GM23338 (cell line): Measurements from ENCODE around the gene CD19. TPM values are rescaled to one million over a fixed set of nuclear protein-coding genes. Genes with fewer than 3 reads are reported as not detected.
A peak's percentile ranks its signal among the peaks of the same experiment; 100 is the strongest.

ENCODE experiments used
- ATAC-seq: fragments of 200-7000 bp; cut with Tn5 transposase; 3 replicates; pipeline ENCODE4 v1.9.1; 2020
- DNase-seq: peaks from one replicate; pipeline ENCODE4 v3.0.0-alpha.2; 2015; ENCODE audit warnings: low spot score
- H2AFZ ChIP-seq: fragments of 200-600 bp; sonication (generic); 2 replicates; pipeline ENCODE4 v1.8.0; 2016; ENCODE audit warnings: antibody characterized with exemption, mild to moderate bottlenecking, moderate library complexity
- H3F3A ChIP-seq: fragments of 200-600 bp; sonication (generic); replicated peaks from 2 replicates; pipeline ENCODE4 v1.8.0; 2017; ENCODE audit warnings: antibody characterized with exemption, mixed run types, low read depth
- H3K27ac ChIP-seq: fragments of 200-600 bp; sonication (generic); 2 replicates; pipeline ENCODE4 v1.6.1; 2016; ENCODE audit warnings: low read depth
- H3K27me3 ChIP-seq: fragments of 200-600 bp; sonication (generic); 2 replicates; pipeline ENCODE4 v1.8.0; 2016; ENCODE audit warnings: mild to moderate bottlenecking, mixed run types, moderate library complexity; ENCODE audit not compliant: insufficient read depth
- H3K36me3 ChIP-seq: fragments of 200-600 bp; sonication (generic); 2 replicates; pipeline ENCODE4 v1.8.0; 2016; ENCODE audit warnings: mild to moderate bottlenecking; ENCODE audit not compliant: insufficient read depth
- H3K4me1 ChIP-seq: fragments of 200-600 bp; sonication (generic); 2 replicates; pipeline ENCODE4 v1.8.0; 2016; ENCODE audit warnings: mild to moderate bottlenecking, moderate library complexity; ENCODE audit not compliant: insufficient read depth
- H3K4me2 ChIP-seq: fragments of 200-600 bp; sonication (generic); 2 replicates; pipeline ENCODE4 v1.7.1; 2017; ENCODE audit warnings: mixed run types
- H3K4me3 ChIP-seq: fragments of 200-600 bp; sonication (generic); 2 replicates; pipeline ENCODE4 v1.6.1; 2016; ENCODE audit warnings: mixed run types
- H3K79me2 ChIP-seq: fragments of 200-600 bp; sonication (generic); replicated peaks from 2 replicates; pipeline ENCODE4 v1.8.0; 2017; ENCODE audit warnings: mild to moderate bottlenecking; ENCODE audit not compliant: insufficient read depth
- H3K9me2 ChIP-seq: fragments of 200-600 bp; sonication (generic); 2 replicates; pipeline ENCODE4 v1.8.0; 2017; ENCODE audit not compliant: insufficient read depth
- H4K20me1 ChIP-seq: fragments of 200-600 bp; sonication (generic); replicated peaks from 2 replicates; pipeline ENCODE4 v1.8.0; 2017; ENCODE audit warnings: mild to moderate bottlenecking; ENCODE audit not compliant: insufficient read depth
- H3K27ac Mint-ChIP-seq: 2 replicates; pipeline ENCODE4 v1.8.0; 2020; ENCODE audit warnings: inconsistent platforms, mild to moderate bottlenecking, moderate library complexity, mixed read lengths
- H3K27me3 Mint-ChIP-seq: 3 replicates; pipeline ENCODE4 v1.8.0; 2022; ENCODE audit warnings: low read depth, mild to moderate bottlenecking, moderate library complexity, mixed read lengths, inconsistent platforms; ENCODE audit not compliant: insufficient read depth, poor library complexity
- H3K36me3 Mint-ChIP-seq: 3 replicates; pipeline ENCODE4 v1.8.0; 2021; ENCODE audit warnings: low read depth, mild to moderate bottlenecking, inconsistent platforms, moderate library complexity, mixed read lengths
- H3K4me1 Mint-ChIP-seq: 3 replicates; pipeline ENCODE4 v1.8.0; 2020; ENCODE audit warnings: mild to moderate bottlenecking, inconsistent platforms, mixed read lengths
- H3K4me3 Mint-ChIP-seq: 3 replicates; pipeline ENCODE4 v1.8.0; 2021; ENCODE audit warnings: moderate library complexity, mild to moderate bottlenecking, inconsistent platforms, mixed read lengths
- H3K9me3 Mint-ChIP-seq: 3 replicates; pipeline ENCODE4 v1.8.0; 2020; ENCODE audit warnings: moderate library complexity, mild to moderate bottlenecking, inconsistent platforms, mixed read lengths
- CREB1 ChIP-seq: fragments of 250-450 bp; sonication (Bioruptor Pico); IDR thresholded peaks from 2 replicates; pipeline ENCODE4 v1.5.0; 2020; ENCODE audit warnings: low read depth, mild to moderate bottlenecking, moderate library complexity
- EZH2 ChIP-seq: fragments of 200-600 bp; sonication (generic); IDR thresholded peaks from one replicate; pipeline ENCODE4 v1.8.0; 2017; ENCODE audit warnings: antibody characterized with exemption, mild to moderate bottlenecking, low read depth; ENCODE audit not compliant: unreplicated experiment
- EZH2phosphoT487 ChIP-seq: fragments of 200-600 bp; sonication (generic); IDR thresholded peaks from one replicate; pipeline ENCODE4 v1.8.1; 2018; ENCODE audit warnings: antibody characterized with exemption; ENCODE audit not compliant: unreplicated experiment
- JUNB ChIP-seq: IDR thresholded peaks from one replicate; pipeline ENCODE4 v1.6.1; 2016; ENCODE audit warnings: antibody characterized with exemption; ENCODE audit not compliant: unreplicated experiment
- NANOG ChIP-seq: IDR thresholded peaks from 2 replicates; pipeline ENCODE4 v1.6.1; 2016; ENCODE audit warnings: antibody characterized with exemption, borderline replicate concordance
- POLR2AphosphoS5 ChIP-seq: IDR thresholded peaks from 2 replicates; pipeline ENCODE4 v1.6.1; 2016; ENCODE audit warnings: antibody characterized with exemption, low read depth
- REST ChIP-seq: IDR thresholded peaks from one replicate; pipeline ENCODE4 v1.6.1; 2018; ENCODE audit warnings: antibody characterized with exemption; ENCODE audit not compliant: unreplicated experiment
- STAT1 ChIP-seq: IDR thresholded peaks from one replicate; pipeline ENCODE4 v1.6.1; 2016; ENCODE audit warnings: antibody characterized with exemption; ENCODE audit not compliant: unreplicated experiment
- ZNF331 ChIP-seq: fragments of 250-450 bp; sonication (Bioruptor Pico); IDR thresholded peaks from 2 replicates; pipeline ENCODE4 v1.5.0; 2020; ENCODE audit warnings: low read depth, mild to moderate bottlenecking, moderate library complexity
- polyA plus RNA-seq: library from polyadenylated mRNA; unstranded; fragments of >200 nt; fragmentation: Nextera tagmentation; extraction: Ambion mirVana; gene quantifications from 2 replicates; pipeline ENCODE4 v1.2.1, GENCODE V29; 2016
- total RNA-seq: library from RNA; depleted of rRNA; stranded (reverse); fragments of >200 nt; shearing (Covaris generic); gene quantifications from 2 replicates; pipeline ENCODE4 v1.2.3, GENCODE V29; 2014
- TF ChIP-seq, protein P1 (sequence below), 2 experiments: fragments of 200-600 bp in 1 of 2; sonication (generic) in 1 of 2; conservative IDR thresholded peaks; 2 replicates each; pipeline versions ENCODE4 v1.5.1 to v1.6.1; 2016 to 2017; ENCODE audit warnings: antibody characterized with exemption in 2 of 2, low read depth in 2 of 2, mild to moderate bottlenecking in 2 of 2, moderate library complexity in 1 of 2
- TF ChIP-seq, protein P2 (sequence below): IDR thresholded peaks from 2 replicates; pipeline ENCODE4 v1.6.1; 2016; ENCODE audit warnings: antibody characterized with exemption

CD19 gene
- total and polyA plus RNA-seq, 2 experiments from 2014 or later = 0.83 to 1.9 TPM

- H3K79me2 ChIP-seq = peaks cover 5% of the 10 kb centered on the region; the same call in 1 of the 2 replicates
- no peaks in the 10 kb centered on the region for H3K27me3 ChIP-seq
- Mint-ChIP-seq H3K36me3 (peaks cover 11% of the 10 kb centered on the region; the same call in 2 of the 3 replicates), H3K27me3 (peaks cover 10% of the 10 kb centered on the region), H3K27ac (peak overlapping the region; percentile 96), H3K9me3 (no peaks in the 10 kb centered on the region), H3K4me1 (peaks cover 5% of the 10 kb centered on the region), H3K4me3 (peak overlapping the region; percentile 87)
- peak; percentile 85 for DNase-seq
- no peaks in the 10 kb centered on the region; the same call in 1 of the 2 replicates for H4K20me1 ChIP-seq
- no peaks in the 10 kb centered on the region for H3K9me2 ChIP-seq
- H3K27ac ChIP-seq = peak overlapping the region; percentile 96
- H3K4me1 ChIP-seq = peaks cover 6% of the 10 kb centered on the region; the same call in 1 of the 2 replicates
- TF ChIP-seq EZH2phosphoT487 = no peak
- TF ChIP-seq, protein P1, sequence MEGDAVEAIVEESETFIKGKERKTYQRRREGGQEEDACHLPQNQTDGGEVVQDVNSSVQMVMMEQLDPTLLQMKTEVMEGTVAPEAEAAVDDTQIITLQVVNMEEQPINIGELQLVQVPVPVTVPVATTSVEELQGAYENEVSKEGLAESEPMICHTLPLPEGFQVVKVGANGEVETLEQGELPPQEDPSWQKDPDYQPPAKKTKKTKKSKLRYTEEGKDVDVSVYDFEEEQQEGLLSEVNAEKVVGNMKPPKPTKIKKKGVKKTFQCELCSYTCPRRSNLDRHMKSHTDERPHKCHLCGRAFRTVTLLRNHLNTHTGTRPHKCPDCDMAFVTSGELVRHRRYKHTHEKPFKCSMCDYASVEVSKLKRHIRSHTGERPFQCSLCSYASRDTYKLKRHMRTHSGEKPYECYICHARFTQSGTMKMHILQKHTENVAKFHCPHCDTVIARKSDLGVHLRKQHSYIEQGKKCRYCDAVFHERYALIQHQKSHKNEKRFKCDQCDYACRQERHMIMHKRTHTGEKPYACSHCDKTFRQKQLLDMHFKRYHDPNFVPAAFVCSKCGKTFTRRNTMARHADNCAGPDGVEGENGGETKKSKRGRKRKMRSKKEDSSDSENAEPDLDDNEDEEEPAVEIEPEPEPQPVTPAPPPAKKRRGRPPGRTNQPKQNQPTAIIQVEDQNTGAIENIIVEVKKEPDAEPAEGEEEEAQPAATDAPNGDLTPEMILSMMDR (conservative IDR thresholded peaks at IDR 0.05; ENCODE audit: low read depth in 2 of 2) = peak; percentile 67 to 73
- H3K4me2 ChIP-seq = peak overlapping the region; percentile 88
- H3K36me3 ChIP-seq = no peaks in the 10 kb centered on the region
- peak overlapping the region; percentile 93 for H2AFZ ChIP-seq
- peak; percentile 78 for ATAC-seq
- H3K4me3 ChIP-seq = peak overlapping the region; percentile 72
- 0 out of 2 replicates have a peak, but pooled peaks cover 3% of the 10 kb centered on the region for H3F3A ChIP-seq
These were observed 42.3 kb downstream of the CD19 start for GRCh38 chr16:28974007-28974436.

GRCh38 chr16:28974437-28975157, 42.8 kb downstream of the CD19 start, which contains the start of gene SPNS1:
Gene SPNS1 (plus strand): TSS chr16:28974778. CDS start chr16:28975152, 374 bp downstream.
- H3K9me2 ChIP-seq = no peaks in the 10 kb centered on the region
- peaks cover 5% of the 10 kb centered on the region; the same call in 1 of the 2 replicates for H3K79me2 ChIP-seq
- H3F3A ChIP-seq = 0 out of 2 replicates have a peak, but pooled peaks cover 3% of the 10 kb centered on the region
- no peaks in the 10 kb centered on the region; the same call in 1 of the 2 replicates for H4K20me1 ChIP-seq
- Mint-ChIP-seq H3K27ac (peak within 1 kb of the TSS; percentile 96), H3K36me3 (peaks cover 11% of the 10 kb centered on the region; the same call in 2 of the 3 replicates), H3K27me3 (peaks cover 10% of the 10 kb centered on the region), H3K9me3 (no peaks in the 10 kb centered on the region), H3K4me3 (peak within 1 kb of the TSS; percentile 87), H3K4me1 (peaks cover 5% of the 10 kb centered on the region)
- TF ChIP-seq ZNF331 (no peak), STAT1 (no peak), NANOG (no peak), CREB1 (no peak; the same call in none of the 2 replicates), JUNB (no peak), REST (no peak), EZH2 (no peak), POLR2AphosphoS5 (peak; percentile 70)
- TF ChIP-seq, protein P2, sequence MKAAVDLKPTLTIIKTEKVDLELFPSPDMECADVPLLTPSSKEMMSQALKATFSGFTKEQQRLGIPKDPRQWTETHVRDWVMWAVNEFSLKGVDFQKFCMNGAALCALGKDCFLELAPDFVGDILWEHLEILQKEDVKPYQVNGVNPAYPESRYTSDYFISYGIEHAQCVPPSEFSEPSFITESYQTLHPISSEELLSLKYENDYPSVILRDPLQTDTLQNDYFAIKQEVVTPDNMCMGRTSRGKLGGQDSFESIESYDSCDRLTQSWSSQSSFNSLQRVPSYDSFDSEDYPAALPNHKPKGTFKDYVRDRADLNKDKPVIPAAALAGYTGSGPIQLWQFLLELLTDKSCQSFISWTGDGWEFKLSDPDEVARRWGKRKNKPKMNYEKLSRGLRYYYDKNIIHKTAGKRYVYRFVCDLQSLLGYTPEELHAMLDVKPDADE = peak; percentile 73
- TF ChIP-seq, protein P1 (conservative IDR thresholded peaks at IDR 0.05; ENCODE audit: low read depth in 2 of 2) = 0 out of 4 replicates have a peak, but pooled peaks of 1 of the 2 experiments have one; percentile 3
- H3K4me2 ChIP-seq = peak within 1 kb of the TSS; percentile 88
- H3K27ac ChIP-seq = peak within 1 kb of the TSS; percentile 96
- ATAC-seq = peak; percentile 86
- H3K4me3 ChIP-seq = peak within 1 kb of the TSS; percentile 72
- H3K36me3 ChIP-seq = no peaks in the 10 kb centered on the region
- peak; percentile 99 for DNase-seq
- H3K27me3 ChIP-seq = no peaks in the 10 kb centered on the region
- peaks cover 6% of the 10 kb centered on the region; the same call in 1 of the 2 replicates for H3K4me1 ChIP-seq
- H2AFZ ChIP-seq = peak within 1 kb of the TSS; percentile 93
